Fibroblast of mammary gland (primary cell): ENCODE measurements around the gene MYL12B.
A peak's percentile ranks its signal among the peaks of the same experiment; 100 is the strongest.

ENCODE experiments used
- DNase-seq: peaks from one replicate; pipeline ENCODE4 v3.0.0-alpha.2; 2010; ENCODE audit warnings: low read depth
- H3K4me3 ChIP-seq: 2 replicates; pipeline ENCODE4 v1.5.1; 2011; ENCODE audit warnings: low read depth, mild to moderate bottlenecking, low read length, moderate library complexity; ENCODE audit not compliant: control insufficient read depth
- TF ChIP-seq, protein P1 (sequence below): conservative IDR thresholded peaks from 2 replicates; pipeline ENCODE4 v1.5.1; 2011; ENCODE audit warnings: low read depth, low read length, inconsistent platforms; ENCODE audit not compliant: control insufficient read depth, insufficient read depth

MYL12B gene

DNA sequence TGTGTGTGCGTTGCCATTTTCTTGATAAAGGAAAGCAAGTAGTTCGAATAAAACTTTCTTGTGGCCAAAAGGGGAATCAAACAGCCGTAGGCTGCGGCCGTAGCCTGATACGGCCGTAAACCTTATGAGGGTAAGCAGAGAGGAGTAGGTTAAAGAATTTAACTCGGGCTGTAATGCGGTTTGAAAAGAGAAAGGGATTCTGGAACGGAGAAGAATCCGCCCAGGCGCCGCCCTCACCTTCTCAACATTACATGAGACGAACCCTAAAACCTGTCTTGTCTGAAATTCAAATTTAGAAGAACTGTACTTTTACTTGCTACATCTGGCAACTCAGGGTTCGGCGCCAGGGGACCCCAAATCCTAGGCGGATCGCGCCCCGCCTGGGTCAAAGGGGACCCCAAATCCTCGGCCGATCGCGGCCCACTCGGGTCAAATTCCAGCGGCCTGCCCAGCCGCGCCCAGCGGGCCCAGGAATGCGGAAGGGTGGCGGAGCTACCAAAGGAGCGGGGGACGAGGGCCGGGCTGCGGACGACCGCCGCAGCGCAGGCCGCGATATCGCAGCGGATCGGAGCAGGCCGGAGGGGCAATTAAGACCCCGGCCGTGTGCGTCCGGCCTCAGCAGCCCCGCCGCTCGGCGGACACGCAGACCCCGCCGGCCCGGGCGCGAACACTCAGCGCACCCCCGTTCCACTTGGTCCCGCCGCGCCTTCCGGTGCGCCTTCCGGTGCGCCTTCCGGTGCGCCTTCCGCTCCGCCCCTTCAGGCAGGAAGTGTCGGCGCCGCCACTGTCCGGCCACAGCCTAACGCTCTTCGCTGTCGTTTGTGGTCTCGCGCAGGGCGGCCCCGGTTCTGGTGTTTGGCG, at the start of gene MYL12B:
MYL12B (plus strand) TSS at position 761 of the 861 bp plus-strand sequence. CDS start 10,766 bp downstream, outside the sequence.
- TF ChIP-seq, protein P1, sequence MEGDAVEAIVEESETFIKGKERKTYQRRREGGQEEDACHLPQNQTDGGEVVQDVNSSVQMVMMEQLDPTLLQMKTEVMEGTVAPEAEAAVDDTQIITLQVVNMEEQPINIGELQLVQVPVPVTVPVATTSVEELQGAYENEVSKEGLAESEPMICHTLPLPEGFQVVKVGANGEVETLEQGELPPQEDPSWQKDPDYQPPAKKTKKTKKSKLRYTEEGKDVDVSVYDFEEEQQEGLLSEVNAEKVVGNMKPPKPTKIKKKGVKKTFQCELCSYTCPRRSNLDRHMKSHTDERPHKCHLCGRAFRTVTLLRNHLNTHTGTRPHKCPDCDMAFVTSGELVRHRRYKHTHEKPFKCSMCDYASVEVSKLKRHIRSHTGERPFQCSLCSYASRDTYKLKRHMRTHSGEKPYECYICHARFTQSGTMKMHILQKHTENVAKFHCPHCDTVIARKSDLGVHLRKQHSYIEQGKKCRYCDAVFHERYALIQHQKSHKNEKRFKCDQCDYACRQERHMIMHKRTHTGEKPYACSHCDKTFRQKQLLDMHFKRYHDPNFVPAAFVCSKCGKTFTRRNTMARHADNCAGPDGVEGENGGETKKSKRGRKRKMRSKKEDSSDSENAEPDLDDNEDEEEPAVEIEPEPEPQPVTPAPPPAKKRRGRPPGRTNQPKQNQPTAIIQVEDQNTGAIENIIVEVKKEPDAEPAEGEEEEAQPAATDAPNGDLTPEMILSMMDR: no peak
- DNase-seq: peak; percentile 55
- H3K4me3 ChIP-seq: peak within 1 kb of the TSS; percentile 86

DNA sequence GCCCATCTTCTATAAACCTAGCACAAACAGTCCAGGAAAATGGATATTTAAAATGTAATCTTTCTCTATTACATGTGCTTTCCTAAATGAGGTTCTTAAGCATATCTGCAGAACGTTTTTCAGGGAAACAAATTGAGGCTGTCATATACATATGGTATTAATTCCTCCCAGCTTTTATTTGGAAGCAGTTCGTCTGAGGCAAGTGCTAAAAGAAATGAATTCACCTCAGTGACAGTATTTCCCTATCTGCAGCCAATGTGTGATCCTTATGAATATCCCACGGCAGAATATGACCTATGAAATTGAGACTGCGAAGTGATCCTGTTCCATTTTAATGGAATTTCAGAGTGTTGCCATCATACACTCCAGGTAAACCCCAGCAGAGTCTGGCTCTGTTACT, 49.3 kb upstream of the MYL12B start:
- TF ChIP-seq, protein P1: no peak
- H3K4me3 ChIP-seq: no peak overlapping the region

DNA sequence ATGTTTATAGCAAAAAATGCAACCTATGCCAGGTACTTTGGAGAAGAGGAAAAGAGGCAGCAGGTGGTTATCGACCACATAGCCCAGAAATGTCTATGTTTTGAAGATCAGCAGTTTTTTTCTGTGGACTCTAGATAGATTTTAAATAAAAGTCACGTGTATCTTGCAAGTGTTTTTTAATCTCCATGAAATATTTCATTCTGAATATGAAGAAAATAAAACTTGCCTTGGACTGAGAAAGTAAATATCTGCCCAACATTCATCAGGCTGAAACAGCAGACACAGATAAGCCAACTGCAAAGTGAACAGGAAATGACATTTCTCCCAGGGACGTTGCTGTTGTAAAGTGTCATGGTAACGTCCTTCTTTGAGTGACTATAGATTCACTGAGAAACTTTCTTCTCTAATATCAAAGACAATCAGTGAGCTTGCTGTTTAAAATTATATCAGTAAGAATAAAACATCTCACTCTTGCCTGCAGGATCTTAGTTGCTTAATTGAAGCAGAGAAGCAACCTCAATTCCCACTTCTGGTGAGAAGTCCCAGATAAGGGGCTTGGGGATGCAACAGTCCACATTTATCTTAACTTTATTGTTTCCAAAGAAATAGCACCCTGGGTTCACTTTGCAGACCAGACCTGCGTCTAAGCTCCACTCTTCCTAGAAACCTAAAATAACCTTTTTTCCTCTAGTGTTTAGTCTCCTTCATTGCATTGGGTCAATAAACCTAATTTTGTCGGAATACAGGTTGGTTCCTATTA, 48.5 kb upstream of the MYL12B start:
- no peak for DNase-seq
- H3K4me3 ChIP-seq: no peak overlapping the region
- TF ChIP-seq, protein P1: no peak

More for the DNA sequence above, 49.3 kb upstream of the MYL12B start:
- peak; percentile 11 for DNase-seq

DNA sequence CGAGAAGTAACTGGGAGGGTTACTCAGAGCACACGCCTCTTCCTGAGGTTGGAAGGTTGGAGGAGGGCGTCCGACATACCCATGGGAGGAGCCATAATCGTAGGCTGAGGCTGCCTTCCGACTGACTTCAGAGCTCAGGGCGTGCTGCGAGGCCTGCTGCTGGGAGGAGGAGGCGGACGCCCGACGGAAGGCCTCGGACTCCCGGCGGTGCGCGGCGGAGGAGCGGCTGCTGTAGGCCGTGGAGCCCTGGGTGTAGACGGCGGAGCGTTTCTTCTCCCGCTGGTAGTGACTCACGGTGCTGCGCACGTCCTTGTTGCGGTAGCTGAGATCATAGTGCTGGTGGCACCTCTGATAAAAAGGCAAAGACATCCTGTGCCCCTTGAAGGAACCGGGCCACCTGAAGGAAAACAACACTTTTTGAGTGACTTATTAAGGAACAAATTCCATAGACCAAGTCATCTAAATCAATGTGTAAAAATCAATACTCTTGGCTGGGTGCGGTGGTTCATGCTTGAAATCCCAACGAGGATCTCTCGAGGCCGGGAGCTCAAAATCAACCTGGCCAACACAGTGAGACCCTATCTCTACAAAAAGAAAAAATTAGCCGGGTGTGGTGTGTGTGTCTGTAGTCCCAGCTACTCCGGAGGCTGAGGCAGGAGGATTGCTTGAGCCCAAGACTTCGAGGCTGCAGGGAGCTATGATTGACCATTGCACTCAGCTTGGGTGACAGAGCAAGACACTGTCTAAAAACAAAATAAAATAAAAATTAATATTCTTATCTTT, 46.9 kb upstream of the MYL12B start:
- TF ChIP-seq, protein P1: no peak

DNA sequence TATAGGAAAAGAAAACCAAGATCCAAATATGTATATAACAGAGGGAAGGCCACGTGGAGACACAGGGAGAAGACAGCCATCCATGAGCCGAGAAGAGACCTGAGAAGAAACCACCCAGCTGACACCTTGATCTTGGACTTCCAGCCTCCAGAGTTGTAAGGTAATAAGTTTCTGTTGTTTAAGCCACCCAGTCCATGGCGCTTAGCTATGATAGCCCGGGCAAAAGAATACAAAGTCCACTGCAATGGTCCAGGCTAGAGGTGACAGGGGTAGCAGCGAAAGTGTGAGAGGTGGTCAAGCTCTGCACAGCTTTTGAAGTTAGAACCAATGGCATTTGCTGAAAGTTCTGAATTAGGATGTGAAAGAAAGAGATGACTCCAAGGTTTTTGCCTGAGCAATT, 44.9 kb upstream of the MYL12B start:
- TF ChIP-seq, protein P1: no peak
- DNase-seq: no peak
- H3K4me3 ChIP-seq: no peak overlapping the region

More for the DNA sequence above, 46.9 kb upstream of the MYL12B start:
- H3K4me3 ChIP-seq: no peak overlapping the region
- no peak for DNase-seq

DNA sequence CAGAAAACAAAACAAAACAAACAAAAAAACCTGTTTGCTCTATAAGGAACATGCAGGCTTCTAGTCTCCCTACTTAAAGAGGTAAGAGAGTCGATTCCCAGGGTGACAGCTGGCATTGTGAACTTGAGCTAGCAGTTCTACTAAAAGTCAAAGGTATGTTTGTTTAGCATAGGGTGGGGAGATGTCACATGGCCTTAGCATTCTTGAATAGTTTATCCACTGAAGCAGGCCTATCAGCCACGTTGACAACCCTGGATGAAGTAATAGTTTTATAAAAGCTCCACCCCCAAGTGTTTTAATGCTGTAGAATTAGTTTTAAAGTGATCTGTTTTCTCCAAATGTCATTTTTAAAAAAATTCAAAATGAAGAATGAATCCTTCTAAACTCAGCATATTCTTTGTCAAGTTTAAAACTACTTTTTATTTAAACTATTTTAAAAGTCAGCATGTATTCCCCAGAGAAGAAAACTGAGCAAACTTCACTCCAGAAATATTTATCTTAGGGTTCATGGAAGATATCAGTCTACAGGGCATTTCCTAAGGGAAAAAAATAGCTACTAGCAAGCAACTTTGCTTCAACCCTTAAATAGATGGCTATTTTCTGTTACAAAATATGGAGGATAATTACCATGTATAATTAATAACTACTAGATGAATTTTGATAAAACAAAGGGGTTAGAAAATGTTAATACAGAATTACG, 43.8 kb upstream of the MYL12B start:
- peak; percentile 16 for DNase-seq
- no peak overlapping the region for H3K4me3 ChIP-seq
- TF ChIP-seq, protein P1: no peak
